Measurements from ENCODE around the gene GUCD1.
"Not testable (repeated sequence)": the region's sequence is repeated elsewhere in the genome, so short reads cannot be mapped to it uniquely, and the experiment has no call there.

GUCD1 gene

DNA sequence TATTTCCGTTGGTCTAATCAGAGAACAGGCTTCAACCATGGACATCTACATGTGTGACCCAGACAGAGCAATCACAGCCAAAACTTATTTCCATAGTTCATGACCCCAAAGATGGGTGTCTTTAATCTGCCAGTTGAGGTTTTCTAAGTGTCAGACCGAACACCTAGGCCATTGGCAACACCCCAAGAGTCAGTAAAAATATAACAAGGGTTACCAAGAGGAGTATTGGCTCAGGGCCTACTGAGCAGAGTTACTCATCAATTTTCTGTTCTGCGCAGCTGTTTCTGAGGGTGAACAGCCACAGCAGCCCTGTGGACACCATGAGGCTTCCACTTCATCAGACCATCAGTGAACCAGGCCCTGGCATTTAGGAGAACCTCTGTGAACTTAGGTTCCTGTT is 18.8 kb downstream of the GUCD1 start:
- H3K4me3 ChIP-seq (ENCODE audit: low read length): no peak overlapping the region
- H3K4me1 ChIP-seq (ENCODE audit: control insufficient read depth, insufficient read depth, low read length): no peaks in the 10 kb centered on the region
- no peak overlapping the region for H3K4me2 ChIP-seq (ENCODE audit: low read length)
- H3K36me3 ChIP-seq (ENCODE audit: insufficient read depth, low read length): peaks cover 17% of the 10 kb centered on the region
- peaks cover 10% of the 10 kb centered on the region for H3K27me3 ChIP-seq (ENCODE audit: control insufficient read depth, insufficient read depth, low read length)
- no peak overlapping the region for H3K9ac ChIP-seq (ENCODE audit: low read depth, low read length)
- H3K9me3 ChIP-seq (replicated peaks; ENCODE audit: low read length): no peaks in the 10 kb centered on the region

DNA sequence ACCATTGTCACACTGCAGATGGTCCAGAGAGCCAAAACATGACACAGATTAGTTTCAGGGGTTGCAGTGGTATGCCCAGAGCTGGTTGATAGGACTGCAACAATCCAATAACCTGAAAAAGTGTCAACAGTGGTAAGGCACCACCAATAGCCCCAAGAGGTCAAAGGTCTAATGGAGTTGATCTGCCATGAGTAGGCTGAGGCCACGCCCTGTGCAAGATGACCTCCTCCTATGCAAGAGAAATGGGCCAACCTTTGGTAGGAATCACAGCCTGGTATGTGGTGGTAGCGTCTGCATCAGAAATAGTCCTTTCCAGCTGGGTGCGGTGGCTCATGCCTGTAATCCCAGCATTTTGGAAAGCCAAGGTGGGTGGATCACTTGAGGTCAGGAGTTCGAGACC is 19.6 kb downstream of the GUCD1 start:
- H3K27me3 ChIP-seq (ENCODE audit: control insufficient read depth, insufficient read depth, low read length): peaks cover 10% of the 10 kb centered on the region
- H3K4me1 ChIP-seq (ENCODE audit: control insufficient read depth, insufficient read depth, low read length): no peaks in the 10 kb centered on the region

DNA sequence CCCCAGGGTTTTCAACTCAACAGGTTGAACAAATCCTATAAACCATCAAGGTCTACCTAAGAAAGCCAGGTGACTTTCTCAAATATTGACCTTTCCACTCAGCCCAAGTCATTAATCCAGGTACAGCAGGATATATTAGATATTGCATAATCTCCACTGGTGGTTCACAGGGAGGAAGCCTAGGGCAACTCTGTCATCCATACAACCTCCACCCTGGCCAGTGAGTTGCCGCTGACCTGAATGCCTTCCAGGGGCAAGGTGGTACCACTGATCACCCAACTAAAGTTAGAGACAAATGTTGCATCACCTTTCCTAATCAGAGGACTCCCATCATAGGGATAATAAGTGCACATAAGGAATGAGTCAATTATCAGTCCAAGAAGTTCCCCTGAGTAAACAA is 22.9 kb downstream of the GUCD1 start:
- peaks cover 18% of the 10 kb centered on the region for H3K27me3 ChIP-seq (ENCODE audit: control insufficient read depth, insufficient read depth, low read length)
- no peak overlapping the region for H3K9ac ChIP-seq (ENCODE audit: low read depth, low read length)

More for the DNA sequence above, 19.6 kb downstream of the GUCD1 start:
- H3K9ac ChIP-seq (ENCODE audit: low read depth, low read length): no peak overlapping the region
- no peaks in the 10 kb centered on the region for H3K9me3 ChIP-seq (replicated peaks; ENCODE audit: low read length)
- H3K4me2 ChIP-seq (ENCODE audit: low read length): no peak overlapping the region
- H3K4me3 ChIP-seq (ENCODE audit: low read length): no peak overlapping the region
- peaks cover 9% of the 10 kb centered on the region for H3K36me3 ChIP-seq (ENCODE audit: insufficient read depth, low read length)

DNA sequence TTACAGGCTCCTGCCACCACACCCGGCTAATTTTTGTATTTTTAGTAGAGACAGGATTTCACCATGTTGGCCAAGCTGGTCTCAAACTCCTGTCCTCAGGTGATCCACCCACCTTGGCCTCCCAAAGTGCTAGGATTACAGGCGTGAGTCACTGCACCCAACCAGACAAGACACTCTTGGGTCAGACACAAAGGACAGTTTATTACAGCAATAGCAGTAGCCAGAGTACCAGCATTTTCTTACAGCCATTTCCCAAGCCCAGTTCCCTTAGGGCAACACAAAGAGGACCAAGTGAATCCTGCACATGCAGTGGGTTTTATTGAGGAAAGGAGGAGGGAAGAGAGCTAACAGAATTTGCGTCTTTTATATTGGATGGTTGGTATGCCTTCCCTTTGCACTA is 24.0 kb downstream of the GUCD1 start:
- not testable (repeated sequence) for H3K4me1 ChIP-seq (ENCODE audit: control insufficient read depth, insufficient read depth, low read length); H3K4me2 ChIP-seq (ENCODE audit: low read length); H3K9me3 ChIP-seq (replicated peaks; ENCODE audit: low read length); H3K36me3 ChIP-seq (ENCODE audit: insufficient read depth, low read length); H3K9ac ChIP-seq (ENCODE audit: low read depth, low read length); H3K4me3 ChIP-seq (ENCODE audit: low read length)
- H3K27me3 ChIP-seq (ENCODE audit: control insufficient read depth, insufficient read depth, low read length): peaks cover 18% of the 10 kb centered on the region

More for the DNA sequence above, 22.9 kb downstream of the GUCD1 start:
- Histone ChIP-seq H3K9me3 (replicated peaks; ENCODE audit: low read length) (no peaks in the 10 kb centered on the region), H3K4me1 (ENCODE audit: control insufficient read depth, insufficient read depth, low read length) (no peaks in the 10 kb centered on the region), H3K4me3 (ENCODE audit: low read length) (no peak overlapping the region), H3K4me2 (ENCODE audit: low read length) (no peak overlapping the region), H3K36me3 (ENCODE audit: insufficient read depth, low read length) (no peaks in the 10 kb centered on the region)

DNA sequence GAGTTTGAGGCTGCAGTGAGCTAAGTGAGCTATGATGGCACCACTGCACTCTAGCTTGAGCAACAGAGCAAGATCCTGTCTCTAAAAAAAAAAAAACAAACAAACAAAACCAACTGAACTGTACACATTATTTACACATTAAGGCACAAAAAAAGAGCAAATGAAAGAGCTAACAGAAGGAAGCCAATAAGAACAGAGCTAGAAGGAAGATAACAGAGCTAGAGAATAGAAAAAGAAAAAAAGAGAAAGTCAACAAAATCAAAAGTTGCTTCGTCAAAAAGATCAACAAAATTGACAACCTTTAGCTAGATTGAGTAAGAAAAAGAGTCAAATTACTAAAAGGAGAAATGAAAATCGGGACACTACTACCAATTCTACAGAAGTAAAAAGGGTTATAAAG is 25.0 kb downstream of the GUCD1 start:
- Histone ChIP-seq H3K9ac (ENCODE audit: low read depth, low read length) (no peak overlapping the region), H3K4me3 (ENCODE audit: low read length) (no peak overlapping the region), H3K36me3 (ENCODE audit: insufficient read depth, low read length) (no peaks in the 10 kb centered on the region), H3K27me3 (ENCODE audit: control insufficient read depth, insufficient read depth, low read length) (peaks cover 18% of the 10 kb centered on the region), H3K4me2 (ENCODE audit: low read length) (no peak overlapping the region), H3K4me1 (ENCODE audit: control insufficient read depth, insufficient read depth, low read length) (peaks cover 3% of the 10 kb centered on the region), H3K9me3 (replicated peaks; ENCODE audit: low read length) (no peaks in the 10 kb centered on the region)

DNA sequence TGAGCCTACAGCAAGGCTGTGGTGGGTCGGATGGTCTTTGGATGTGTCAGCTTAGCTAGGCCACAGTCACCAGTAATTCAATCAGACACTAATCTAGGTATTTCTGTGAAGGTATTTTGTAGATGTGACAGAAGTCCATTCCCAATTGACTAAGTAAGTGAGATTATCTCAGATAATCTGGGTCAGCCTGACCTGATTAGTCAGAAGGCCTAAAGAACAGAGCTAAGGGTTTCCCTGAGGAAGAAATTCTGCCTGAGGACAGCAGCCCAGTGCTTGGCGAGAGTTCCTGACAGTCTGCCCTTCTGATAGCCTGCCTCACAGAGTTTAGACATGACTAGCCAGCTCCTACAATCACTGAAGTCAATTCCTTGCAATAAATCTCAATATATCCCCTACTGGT is 28.7 kb downstream of the GUCD1 start:
- Histone ChIP-seq H3K27me3 (ENCODE audit: control insufficient read depth, insufficient read depth, low read length) (peaks cover 8% of the 10 kb centered on the region), H3K36me3 (ENCODE audit: insufficient read depth, low read length) (no peaks in the 10 kb centered on the region), H3K9me3 (replicated peaks; ENCODE audit: low read length) (no peaks in the 10 kb centered on the region), H3K9ac (ENCODE audit: low read depth, low read length) (no peak overlapping the region), H3K4me3 (ENCODE audit: low read length) (no peak overlapping the region), H3K4me2 (ENCODE audit: low read length) (no peak overlapping the region), H3K4me1 (ENCODE audit: control insufficient read depth, insufficient read depth, low read length) (peaks cover 6% of the 10 kb centered on the region)

DNA sequence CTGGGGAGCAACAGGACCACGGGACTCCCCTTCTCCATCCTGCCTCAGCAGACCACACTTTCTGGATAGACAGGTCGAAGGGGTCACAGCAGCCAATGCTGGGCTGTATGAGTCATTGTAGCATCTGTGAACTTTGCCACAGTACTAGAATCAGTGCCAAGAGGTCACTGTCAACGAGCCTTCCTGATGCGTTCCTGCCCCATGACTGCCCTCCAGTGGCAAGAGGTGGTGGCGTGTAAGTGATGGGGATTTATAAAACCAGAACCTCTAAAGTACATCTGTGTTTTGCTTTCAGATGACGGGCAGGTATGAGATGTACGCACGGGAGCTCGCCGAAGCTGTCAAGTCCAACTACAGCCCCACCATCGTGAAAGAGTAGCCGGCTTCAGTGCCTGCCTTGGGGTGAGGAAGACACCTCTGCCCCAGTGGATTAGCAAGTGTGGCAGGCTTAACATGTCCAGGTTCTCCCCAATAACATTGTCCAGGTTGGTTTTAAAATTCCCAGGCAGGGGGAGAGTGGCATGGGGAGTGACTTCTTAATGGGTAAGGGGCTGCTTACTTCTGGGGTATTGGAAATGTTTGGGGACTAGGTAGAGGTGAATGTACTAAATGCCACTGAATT is 29.4 kb downstream of the GUCD1 start:
- no peaks in the 10 kb centered on the region for H3K36me3 ChIP-seq (ENCODE audit: insufficient read depth, low read length)
- H3K4me2 ChIP-seq (ENCODE audit: low read length): no peak overlapping the region
- H3K4me3 ChIP-seq (ENCODE audit: low read length): no peak overlapping the region
- peaks cover 8% of the 10 kb centered on the region for H3K27me3 ChIP-seq (ENCODE audit: control insufficient read depth, insufficient read depth, low read length)
- H3K4me1 ChIP-seq (ENCODE audit: control insufficient read depth, insufficient read depth, low read length): peaks cover 6% of the 10 kb centered on the region
- H3K9me3 ChIP-seq (replicated peaks; ENCODE audit: low read length): no peaks in the 10 kb centered on the region
- no peak overlapping the region for H3K9ac ChIP-seq (ENCODE audit: low read depth, low read length)

DNA sequence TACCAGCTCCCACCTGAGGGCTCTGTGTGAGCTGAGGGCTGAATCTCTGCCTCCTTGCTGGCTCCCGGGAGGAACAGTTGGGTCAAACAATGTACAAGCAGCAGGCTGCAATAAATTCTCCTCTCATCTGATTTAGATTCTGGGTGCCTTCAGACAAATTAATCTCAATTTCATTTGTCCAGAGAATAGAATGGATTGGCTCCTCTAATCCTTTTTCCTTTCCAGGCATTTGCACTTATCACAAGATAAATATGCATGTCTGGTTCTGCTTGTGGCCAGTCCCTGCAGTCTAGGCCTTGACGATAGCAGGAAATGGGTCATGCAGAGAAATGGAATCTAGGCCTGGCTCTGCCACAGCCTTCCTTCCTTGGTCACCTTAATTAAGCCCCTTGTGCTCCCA is 31.1 kb downstream of the GUCD1 start:
- H3K4me3 ChIP-seq (ENCODE audit: low read length): no peak overlapping the region
- peaks cover 6% of the 10 kb centered on the region for H3K4me1 ChIP-seq (ENCODE audit: control insufficient read depth, insufficient read depth, low read length)
- no peaks in the 10 kb centered on the region for H3K9me3 ChIP-seq (replicated peaks; ENCODE audit: low read length)
- peaks cover 18% of the 10 kb centered on the region for H3K27me3 ChIP-seq (ENCODE audit: control insufficient read depth, insufficient read depth, low read length)
- H3K9ac ChIP-seq (ENCODE audit: low read depth, low read length): no peak overlapping the region
- no peak overlapping the region for H3K4me2 ChIP-seq (ENCODE audit: low read length)
- H3K36me3 ChIP-seq (ENCODE audit: insufficient read depth, low read length): no peaks in the 10 kb centered on the region

DNA sequence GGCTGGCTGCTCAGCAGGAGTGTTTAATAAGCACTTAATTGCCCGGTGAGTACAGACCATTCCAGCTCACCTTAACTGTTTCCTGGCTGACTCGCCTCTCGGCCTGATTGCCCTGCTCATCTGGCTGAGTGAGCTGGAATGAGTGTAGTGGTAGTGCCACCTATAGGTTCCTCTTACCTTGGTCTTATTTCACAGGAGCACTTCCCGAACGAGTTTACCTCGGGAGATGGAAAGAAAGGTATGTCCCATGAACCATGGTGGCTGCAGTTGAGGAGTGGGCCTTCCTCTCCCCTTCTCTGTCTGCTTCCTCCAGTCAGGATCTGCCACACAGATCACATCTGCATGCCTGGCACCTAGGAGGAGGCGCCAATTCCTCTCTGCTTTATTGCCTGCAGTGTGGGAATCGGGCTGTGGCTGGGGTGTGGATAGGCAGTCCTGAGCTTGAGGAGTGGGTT is 33.1 kb downstream of the GUCD1 start:
- Histone ChIP-seq H3K4me1 (ENCODE audit: control insufficient read depth, insufficient read depth, low read length) (peaks cover 6% of the 10 kb centered on the region), H3K9me3 (replicated peaks; ENCODE audit: low read length) (no peaks in the 10 kb centered on the region), H3K27me3 (ENCODE audit: control insufficient read depth, insufficient read depth, low read length) (peaks cover 23% of the 10 kb centered on the region), H3K9ac (ENCODE audit: low read depth, low read length) (no peak overlapping the region), H3K4me3 (ENCODE audit: low read length) (no peak overlapping the region), H3K36me3 (ENCODE audit: insufficient read depth, low read length) (no peaks in the 10 kb centered on the region), H3K4me2 (ENCODE audit: low read length) (no peak overlapping the region)

DNA sequence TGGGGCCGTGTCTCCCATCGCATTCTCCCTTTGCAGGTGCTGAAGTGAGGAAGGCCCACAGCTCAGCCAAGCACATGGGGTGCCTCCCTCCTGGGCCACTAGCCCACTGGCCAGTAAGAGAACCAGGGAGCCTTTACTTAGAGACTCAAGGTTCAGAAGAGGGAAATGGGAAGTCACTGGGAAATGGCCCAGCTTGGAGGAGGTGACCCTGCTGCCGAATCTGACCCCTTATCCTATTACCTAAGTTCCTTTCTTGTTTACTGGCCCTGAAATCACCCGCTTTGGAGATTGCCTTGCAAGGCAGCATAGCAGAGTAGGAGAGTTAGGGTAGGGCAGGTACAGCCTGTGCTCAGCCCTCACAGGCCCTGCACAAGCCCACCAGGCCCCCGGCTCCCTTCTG is 35.4 kb downstream of the GUCD1 start:
- Histone ChIP-seq H3K4me2 (ENCODE audit: low read length) (no peak overlapping the region), H3K27me3 (ENCODE audit: control insufficient read depth, insufficient read depth, low read length) (peaks cover 26% of the 10 kb centered on the region), H3K9ac (ENCODE audit: low read depth, low read length) (no peak overlapping the region), H3K4me3 (ENCODE audit: low read length) (no peak overlapping the region), H3K9me3 (replicated peaks; ENCODE audit: low read length) (no peaks in the 10 kb centered on the region), H3K36me3 (ENCODE audit: insufficient read depth, low read length) (no peaks in the 10 kb centered on the region), H3K4me1 (ENCODE audit: control insufficient read depth, insufficient read depth, low read length) (peaks cover 7% of the 10 kb centered on the region)

DNA sequence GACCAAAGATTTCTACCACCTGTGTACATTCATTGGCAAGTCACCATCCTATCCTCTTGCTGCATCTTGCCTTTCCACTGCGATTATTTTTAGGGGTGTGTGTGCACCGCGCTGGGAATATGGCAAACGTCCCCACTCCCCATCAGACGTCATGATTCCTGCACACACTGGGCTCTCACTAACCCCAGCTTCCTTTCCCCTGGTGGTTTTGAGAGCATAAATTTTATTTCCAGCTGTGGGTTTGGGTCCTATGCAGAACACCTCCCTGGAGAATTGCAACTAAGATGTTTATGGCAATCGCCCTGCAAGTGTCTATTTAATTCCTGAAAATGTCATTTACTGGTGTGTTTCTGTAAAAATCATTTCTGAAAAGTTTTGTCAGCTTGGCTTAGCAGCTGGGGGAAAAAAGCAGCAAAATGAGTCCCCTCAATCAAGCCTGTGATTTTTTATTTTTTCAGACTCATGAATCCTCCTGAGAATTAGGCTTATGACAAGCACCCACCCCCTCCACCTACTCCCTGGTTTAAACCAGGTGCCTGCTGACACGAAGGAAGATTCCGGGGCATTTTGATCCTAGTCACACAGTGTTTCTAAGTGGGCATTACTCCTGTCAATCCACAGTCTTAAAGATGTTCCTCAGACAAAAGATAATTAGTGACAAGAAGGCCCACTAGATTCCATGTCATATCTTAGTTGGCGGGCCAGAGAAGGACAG is 36.0 kb downstream of the GUCD1 start:
- no peak overlapping the region for H3K4me2 ChIP-seq (ENCODE audit: low read length)
- no peaks in the 10 kb centered on the region for H3K36me3 ChIP-seq (ENCODE audit: insufficient read depth, low read length)
- peaks cover 31% of the 10 kb centered on the region for H3K27me3 ChIP-seq (ENCODE audit: control insufficient read depth, insufficient read depth, low read length)
- no peak overlapping the region for H3K4me3 ChIP-seq (ENCODE audit: low read length)
- no peaks in the 10 kb centered on the region for H3K9me3 ChIP-seq (replicated peaks; ENCODE audit: low read length)
- peaks cover 4% of the 10 kb centered on the region for H3K4me1 ChIP-seq (ENCODE audit: control insufficient read depth, insufficient read depth, low read length)
- H3K9ac ChIP-seq (ENCODE audit: low read depth, low read length): no peak overlapping the region

DNA sequence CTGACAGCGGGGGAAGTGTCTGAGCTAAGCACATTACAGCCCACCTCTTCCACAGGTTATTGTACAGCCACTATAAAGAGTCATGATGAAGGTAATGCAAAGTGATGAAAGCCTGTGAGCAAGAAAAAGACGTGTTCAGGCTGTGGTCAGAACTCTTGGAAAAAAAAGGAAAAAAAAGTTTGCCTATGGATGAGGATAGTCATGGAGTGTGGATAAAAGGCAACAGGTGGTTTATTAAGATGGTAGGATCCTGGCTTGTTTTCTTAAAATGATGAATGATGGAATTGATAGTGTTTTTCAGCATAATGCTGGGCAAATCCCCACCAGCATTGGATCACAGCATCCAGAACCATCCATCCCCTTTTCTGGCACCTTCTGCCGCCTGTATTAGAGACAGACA is 36.7 kb downstream of the GUCD1 start:
- Histone ChIP-seq H3K4me3 (ENCODE audit: low read length) (no peak overlapping the region), H3K4me2 (ENCODE audit: low read length) (no peak overlapping the region), H3K9me3 (replicated peaks; ENCODE audit: low read length) (no peaks in the 10 kb centered on the region), H3K9ac (ENCODE audit: low read depth, low read length) (no peak overlapping the region), H3K36me3 (ENCODE audit: insufficient read depth, low read length) (no peaks in the 10 kb centered on the region), H3K4me1 (ENCODE audit: control insufficient read depth, insufficient read depth, low read length) (peaks cover 4% of the 10 kb centered on the region), H3K27me3 (ENCODE audit: control insufficient read depth, insufficient read depth, low read length) (peaks cover 38% of the 10 kb centered on the region)

All from skeletal muscle satellite cell (primary cell).